Right renal pelvis (tissue), 4 donors: Measurements from ENCODE around the gene DHPS. TPM values are rescaled to one million over a fixed set of nuclear protein-coding genes. Genes with fewer than 3 reads are reported as not detected.

Source experiments
- DNase-seq, 4 donors: peaks; one replicate each; pipeline ENCODE4 v3.0.0-alpha.2; 2013; ENCODE audit warnings: low read depth in 4 of 4, low spot score in 3 of 4, missing footprints in 1 of 4
- polyA plus RNA-seq, 4 donors: library from polyadenylated mRNA; unstranded; fragments of 120-200 nt; gene quantifications; one replicate each; pipeline ENCODE4 v1.2.1, GENCODE V29; 2013; ENCODE audit not compliant: insufficient read length in 4 of 4

Gene DHPS
- polyA plus RNA-seq, 4 donors, result 70.5 to 84.3 (median 75.8) TPM

GRCh38 chr19:12676384-12676792 is 5.3 kb downstream of the DHPS start:
- DNase-seq, result peak; percentile 55 to 63 (median 58)

- no peak for DNase-seq
Measured at GRCh38 chr19:12675940-12676339, 5.7 kb downstream of the DHPS start.

- no peak for DNase-seq
Measured at GRCh38 chr19:12675399-12675798, 6.3 kb downstream of the DHPS start.

- DNase-seq, result no peak
Measured at GRCh38 chr19:12672744-12673143, 8.9 kb downstream of the DHPS start.

- DNase-seq, result no peak
Measured at GRCh38 chr19:12670159-12670928, 11.3 kb downstream of the DHPS start.

- peak; percentile 74 to 76 (median 75) for DNase-seq
Measured at GRCh38 chr19:12669270-12670158, 12.2 kb downstream of the DHPS start.

- no peak for DNase-seq
Measured at GRCh38 chr19:12668932-12669269, 12.8 kb downstream of the DHPS start.

- no peak for DNase-seq
Measured at GRCh38 chr19:12668346-12668745, 13.3 kb downstream of the DHPS start.

GRCh38 chr19:12667731-12668302 is 13.9 kb downstream of the DHPS start:
- DNase-seq, result no peak

- DNase-seq, result peak in 3 of 4 donors; percentile 67 to 70 (median 68)
Measured at GRCh38 chr19:12666265-12667048, 15.2 kb downstream of the DHPS start, which contains the start of the genes MAN2B1 and WDR83. Gene MAN2B1, minus strand, starts transcription at chr19:12666742. Its CDS starts 41 bp downstream, at chr19:12666701. Gene WDR83, plus strand, starts transcription at chr19:12666807. Its CDS starts 2,984 bp downstream, at chr19:12669791.

GRCh38 chr19:12665671-12666264 is 15.9 kb downstream of the DHPS start:
- no peak for DNase-seq

GRCh38 chr19:12665281-12665573 is 16.5 kb downstream of the DHPS start:
- DNase-seq, result no peak

GRCh38 chr19:12664406-12665280 is 17.0 kb downstream of the DHPS start:
- no peak for DNase-seq

GRCh38 chr19:12660980-12661379 is 20.7 kb downstream of the DHPS start:
- DNase-seq, result no peak

- DNase-seq, result no peak
Measured at GRCh38 chr19:12657966-12658365, 23.7 kb downstream of the DHPS start.

GRCh38 chr19:12656899-12657571 is 24.6 kb downstream of the DHPS start:
- DNase-seq, result no peak

- DNase-seq, result no peak
Measured at GRCh38 chr19:12655546-12655945, 26.1 kb downstream of the DHPS start.

GRCh38 chr19:12652219-12652618 is 29.5 kb downstream of the DHPS start:
- no peak for DNase-seq

- DNase-seq, result no peak
Measured at GRCh38 chr19:12649941-12650340, 31.7 kb downstream of the DHPS start.
